ENCODE measurements around the gene NFKBIB.
"Not testable (repeated sequence)": the region's sequence is repeated elsewhere in the genome, so short reads cannot be mapped to it uniquely, and the experiment has no call there.

DNA sequence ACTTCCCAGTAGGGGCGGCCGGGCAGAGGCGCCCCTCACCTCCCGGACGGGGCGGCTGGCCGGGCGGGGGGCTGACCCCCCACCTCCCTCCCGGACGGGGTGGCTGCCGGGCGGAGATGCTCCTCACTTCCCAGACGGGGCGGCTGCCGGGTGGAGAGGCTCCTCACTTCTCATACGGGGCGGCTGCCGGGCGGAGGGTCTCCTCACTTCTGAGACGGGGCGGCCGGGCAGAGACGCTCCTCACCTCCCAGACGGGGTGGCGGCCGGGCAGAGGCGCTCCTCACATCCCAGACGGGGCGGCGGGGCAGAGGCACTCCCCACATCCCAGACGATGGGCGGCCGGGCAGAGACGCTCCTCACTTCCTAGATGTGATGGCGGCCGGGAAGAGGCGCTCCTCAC lies 44.0 kb upstream of the NFKBIB start:
- not testable (repeated sequence) for TF ChIP-seq CTCF (IDR thresholded peaks at IDR 0.05; ENCODE audit: borderline replicate concordance, extremely low read depth, low read length, poor library complexity, severe bottlenecking); EZH2 (IDR thresholded peaks at IDR 0.05; ENCODE audit: borderline replicate concordance, low read depth, low read length, severe bottlenecking)
